Panc1 (cell line): ENCODE data around the gene AP3B1.

Experiments used
- CTCF ChIP-seq: fragments of 450-650 bp; IDR thresholded peaks from 2 replicates; pipeline ENCODE4 v1.5.1; 2017; ENCODE audit warnings: mild to moderate bottlenecking
- POLR2AphosphoS5 ChIP-seq: IDR thresholded peaks from 2 replicates; pipeline ENCODE4 v1.6.1; 2012; ENCODE audit warnings: mild to moderate bottlenecking, low read depth, low read length, moderate library complexity
- REST ChIP-seq, 2 experiments: IDR thresholded peaks; 2 replicates each; pipeline ENCODE4 v1.6.1; 2011 to 2012; ENCODE audit warnings: low read depth in 2 of 2, control low read depth in 1 of 2, low read length in 1 of 2, mild to moderate bottlenecking in 1 of 2, moderate library complexity in 1 of 2; ENCODE audit not compliant: insufficient read depth in 1 of 2
- SIN3A ChIP-seq: IDR thresholded peaks from 2 replicates; pipeline ENCODE4 v1.6.1; 2012; ENCODE audit warnings: low read depth, mild to moderate bottlenecking, low read length, moderate library complexity, borderline replicate concordance; ENCODE audit not compliant: insufficient read depth

- no peak for TF ChIP-seq CTCF
- TF ChIP-seq POLR2AphosphoS5, result no peak
- TF ChIP-seq SIN3A, result no peak
- no peak for TF ChIP-seq REST (IDR thresholded peaks at IDR 0.05; ENCODE audit: insufficient read depth in 1 of 2, low read depth in 2 of 2, low read length in 1 of 2)
These were observed 649 bp downstream of the AP3B1 start for GRCh38 chr5:78293851-78294247.
